HepG2 (cell line): ENCODE results near the gene PDZD7. TPM values are rescaled to one million over a fixed set of nuclear protein-coding genes. Genes with fewer than 3 reads are reported as not detected.

Experiments
- ARID3A ChIP-seq: IDR thresholded peaks from 2 replicates; pipeline ENCODE4 v1.6.1; 2012; ENCODE audit warnings: low read depth, low read length, improper control_type of control experiment
- FOXK2 ChIP-seq: fragments of 450-650 bp; IDR thresholded peaks from 2 replicates; pipeline ENCODE4 v1.6.1; 2016
- FOXP1 ChIP-seq, 2 experiments: fragments of 450-650 bp in 1 of 2; IDR thresholded peaks; 2 replicates each; pipeline ENCODE4 v1.6.1; 2017 to 2018; ENCODE audit warnings: antibody characterized with exemption in 1 of 2
- HMGA1 ChIP-seq: sonication (generic); formaldehyde crosslinking; conservative IDR thresholded peaks from 2 replicates; pipeline ENCODE4 v1.4.0; 2020; ENCODE audit warnings: missing genetic modification reagents
- NR3C1 ChIP-seq: sonication (generic); formaldehyde crosslinking; IDR thresholded peaks from 2 replicates; pipeline ENCODE4 v1.4.0; 2020; ENCODE audit warnings: missing genetic modification reagents
- PCBP2 ChIP-seq: fragments of 200-400 bp; formaldehyde crosslinking; optimal IDR thresholded peaks from 2 replicates; pipeline ENCODE3; 2018; ENCODE audit warnings: low read length, low read depth; ENCODE audit not compliant: poor library complexity, severe bottlenecking
- PRDM4 ChIP-seq: sonication (generic); formaldehyde crosslinking; IDR thresholded peaks from 2 replicates; pipeline ENCODE4 v1.9.0; 2021; ENCODE audit warnings: missing genetic modification reagents, borderline replicate concordance
- ZNF143 ChIP-seq: sonication (generic); formaldehyde crosslinking; IDR thresholded peaks from 2 replicates; pipeline ENCODE4 v1.4.0; 2020; ENCODE audit warnings: missing genetic modification reagents
- ZNF296 ChIP-seq: sonication (generic); formaldehyde crosslinking; conservative IDR thresholded peaks from 2 replicates; pipeline ENCODE4 v1.5.0; 2020; ENCODE audit warnings: mild to moderate bottlenecking, missing genetic modification reagents
- ZNF44 ChIP-seq: sonication (generic); formaldehyde crosslinking; IDR thresholded peaks from 2 replicates; pipeline ENCODE4 v1.5.1; 2020; ENCODE audit warnings: mild to moderate bottlenecking, missing genetic modification reagents
- ZNF446 ChIP-seq: sonication (generic); formaldehyde crosslinking; IDR thresholded peaks from 2 replicates; pipeline ENCODE4 v1.5.0; 2020; ENCODE audit warnings: mild to moderate bottlenecking, missing genetic modification reagents
- ZNF496 ChIP-seq: sonication (generic); formaldehyde crosslinking; IDR thresholded peaks from 2 replicates; pipeline ENCODE4 v1.8.1; 2023; ENCODE audit warnings: mild to moderate bottlenecking, moderate library complexity, missing genetic modification reagents; ENCODE audit not compliant: insufficient replicate concordance
- ZNF772 ChIP-seq: sonication (generic); formaldehyde crosslinking; IDR thresholded peaks from 2 replicates; pipeline ENCODE4 v1.5.0; 2020; ENCODE audit warnings: mild to moderate bottlenecking, missing genetic modification reagents
- ZNF782 ChIP-seq: sonication (generic); formaldehyde crosslinking; IDR thresholded peaks from 2 replicates; pipeline ENCODE4 v1.4.0; 2020; ENCODE audit warnings: missing genetic modification reagents, mild to moderate bottlenecking, borderline replicate concordance
- polyA plus RNA-seq, 8 experiments: library from polyadenylated mRNA; depleted of rRNA in 3 of 8; stranded (reverse) in 7 of 8; unstranded in 1 of 8; fragments of >200 nt; fragmentation: Illumina TruSeq in 4 of 8; extraction: Trizol in 4 of 8; gene quantifications; 2 replicates each; pipeline versions ENCODE4 v1.2.1 to v1.2.3, GENCODE V29; 2011 to 2016; ENCODE audit warnings: low read depth in 4 of 8, missing spikeins in 1 of 8, mixed read lengths in 1 of 8; ENCODE audit not compliant: insufficient read depth in 1 of 8
- total RNA-seq, 5 experiments: library from RNA; depleted of rRNA; stranded (reverse); fragments of >200 nt; fragmentation: Illumina TruSeq; extraction: Trizol; gene quantifications; 2 replicates each; pipeline ENCODE4 v1.2.3, GENCODE V29; 2016; ENCODE audit warnings: low read depth in 1 of 5
- TF ChIP-seq, protein P1 (sequence below): sonication (generic); formaldehyde crosslinking; IDR thresholded peaks from 2 replicates; pipeline ENCODE4 v1.5.0; 2020; ENCODE audit warnings: mild to moderate bottlenecking, missing genetic modification reagents
- TF ChIP-seq, protein P2 (sequence below): sonication (generic); formaldehyde crosslinking; IDR thresholded peaks from 2 replicates; pipeline ENCODE4 v1.4.0; 2020; ENCODE audit warnings: missing genetic modification reagents
- TF ChIP-seq, protein P3 (sequence below): sonication (generic); formaldehyde crosslinking; IDR thresholded peaks from 2 replicates; pipeline ENCODE4 v1.5.1; 2020; ENCODE audit warnings: missing genetic modification reagents, mild to moderate bottlenecking, borderline replicate concordance

PDZD7 gene
- total and polyA plus RNA-seq, 2 of the 13 experiments (the other 11 are each of a cell fraction or from before 2014, with no cell fraction given): 0.58 to 0.73 TPM

DNA sequence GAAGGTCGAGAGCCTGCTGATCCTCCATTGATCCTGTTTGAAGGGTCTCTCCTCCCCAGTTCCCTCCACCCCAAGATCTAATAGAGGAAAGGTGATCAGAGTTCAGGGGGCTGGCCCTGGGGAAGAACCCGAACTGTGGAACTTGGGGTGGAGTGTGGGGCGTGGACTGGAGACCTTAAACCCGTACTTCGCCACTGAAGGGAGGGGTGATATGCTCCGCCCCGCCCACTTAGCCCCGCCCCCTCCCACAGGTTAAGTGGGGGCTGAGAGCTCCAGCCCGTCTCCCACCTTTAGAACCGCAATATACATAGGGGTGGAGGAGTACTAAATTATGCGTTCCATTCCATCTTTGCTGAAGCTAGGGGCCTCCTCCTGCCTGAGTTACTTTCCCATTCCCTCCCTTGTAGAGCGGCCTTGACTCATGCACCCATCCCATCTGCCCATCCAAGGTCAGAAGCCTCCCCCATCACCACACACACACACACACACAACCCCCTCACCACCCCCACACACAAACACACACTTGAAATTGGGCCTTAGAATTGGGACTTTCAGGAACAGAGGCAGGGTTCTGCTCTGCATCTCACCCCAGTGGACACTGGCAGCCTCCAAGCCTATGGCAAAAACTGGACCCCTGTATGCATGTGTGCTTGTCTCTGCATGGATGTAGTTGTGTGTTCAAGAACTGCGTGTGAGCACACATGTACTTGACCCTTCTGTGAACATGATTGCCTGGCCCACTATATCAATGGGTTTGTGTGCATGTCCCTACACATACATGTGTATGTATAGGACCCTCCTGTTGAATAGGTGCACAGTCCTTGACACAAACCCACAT is 60.6 kb downstream of the PDZD7 start (continued):
- TF ChIP-seq ARID3A (no peak), ZNF446 (CRISPR knock-in tag) (no peak), HMGA1 (CRISPR knock-in tag) (no peak), FOXP1 (IDR thresholded peaks at IDR 0.05) (no peak), FOXP1 (CRISPR knock-in tag; IDR thresholded peaks at IDR 0.05) (no peak), FOXK2 (no peak), ZNF782 (CRISPR knock-in tag) (no peak), PCBP2 (no peak), ZNF772 (CRISPR knock-in tag) (no peak; the same call in 1 of the 2 replicates), ZNF496 (CRISPR knock-in tag) (no peak), NR3C1 (no peak), ZNF143 (CRISPR knock-in tag) (no peak), ZNF44 (no peak), PRDM4 (CRISPR knock-in tag) (no peak), ZNF296 (CRISPR knock-in tag) (no peak)
- TF ChIP-seq, protein P1, sequence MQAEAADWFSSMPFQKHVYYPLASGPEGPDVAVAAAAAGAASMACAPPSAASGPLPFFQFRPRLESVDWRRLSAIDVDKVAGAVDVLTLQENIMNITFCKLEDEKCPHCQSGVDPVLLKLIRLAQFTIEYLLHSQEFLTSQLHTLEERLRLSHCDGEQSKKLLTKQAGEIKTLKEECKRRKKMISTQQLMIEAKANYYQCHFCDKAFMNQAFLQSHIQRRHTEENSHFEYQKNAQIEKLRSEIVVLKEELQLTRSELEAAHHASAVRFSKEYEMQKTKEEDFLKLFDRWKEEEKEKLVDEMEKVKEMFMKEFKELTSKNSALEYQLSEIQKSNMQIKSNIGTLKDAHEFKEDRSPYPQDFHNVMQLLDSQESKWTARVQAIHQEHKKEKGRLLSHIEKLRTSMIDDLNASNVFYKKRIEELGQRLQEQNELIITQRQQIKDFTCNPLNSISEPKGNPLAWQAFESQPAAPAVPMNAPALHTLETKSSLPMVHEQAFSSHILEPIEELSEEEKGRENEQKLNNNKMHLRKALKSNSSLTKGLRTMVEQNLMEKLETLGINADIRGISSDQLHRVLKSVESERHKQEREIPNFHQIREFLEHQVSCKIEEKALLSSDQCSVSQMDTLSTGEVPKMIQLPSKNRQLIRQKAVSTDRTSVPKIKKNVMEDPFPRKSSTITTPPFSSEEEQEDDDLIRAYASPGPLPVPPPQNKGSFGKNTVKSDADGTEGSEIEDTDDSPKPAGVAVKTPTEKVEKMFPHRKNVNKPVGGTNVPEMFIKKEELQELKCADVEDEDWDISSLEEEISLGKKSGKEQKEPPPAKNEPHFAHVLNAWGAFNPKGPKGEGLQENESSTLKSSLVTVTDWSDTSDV: no peak
- TF ChIP-seq, protein P2, sequence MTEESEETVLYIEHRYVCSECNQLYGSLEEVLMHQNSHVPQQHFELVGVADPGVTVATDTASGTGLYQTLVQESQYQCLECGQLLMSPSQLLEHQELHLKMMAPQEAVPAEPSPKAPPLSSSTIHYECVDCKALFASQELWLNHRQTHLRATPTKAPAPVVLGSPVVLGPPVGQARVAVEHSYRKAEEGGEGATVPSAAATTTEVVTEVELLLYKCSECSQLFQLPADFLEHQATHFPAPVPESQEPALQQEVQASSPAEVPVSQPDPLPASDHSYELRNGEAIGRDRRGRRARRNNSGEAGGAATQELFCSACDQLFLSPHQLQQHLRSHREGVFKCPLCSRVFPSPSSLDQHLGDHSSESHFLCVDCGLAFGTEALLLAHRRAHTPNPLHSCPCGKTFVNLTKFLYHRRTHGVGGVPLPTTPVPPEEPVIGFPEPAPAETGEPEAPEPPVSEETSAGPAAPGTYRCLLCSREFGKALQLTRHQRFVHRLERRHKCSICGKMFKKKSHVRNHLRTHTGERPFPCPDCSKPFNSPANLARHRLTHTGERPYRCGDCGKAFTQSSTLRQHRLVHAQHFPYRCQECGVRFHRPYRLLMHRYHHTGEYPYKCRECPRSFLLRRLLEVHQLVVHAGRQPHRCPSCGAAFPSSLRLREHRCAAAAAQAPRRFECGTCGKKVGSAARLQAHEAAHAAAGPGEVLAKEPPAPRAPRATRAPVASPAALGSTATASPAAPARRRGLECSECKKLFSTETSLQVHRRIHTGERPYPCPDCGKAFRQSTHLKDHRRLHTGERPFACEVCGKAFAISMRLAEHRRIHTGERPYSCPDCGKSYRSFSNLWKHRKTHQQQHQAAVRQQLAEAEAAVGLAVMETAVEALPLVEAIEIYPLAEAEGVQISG (CRISPR knock-in tag): no peak
- TF ChIP-seq, protein P3, sequence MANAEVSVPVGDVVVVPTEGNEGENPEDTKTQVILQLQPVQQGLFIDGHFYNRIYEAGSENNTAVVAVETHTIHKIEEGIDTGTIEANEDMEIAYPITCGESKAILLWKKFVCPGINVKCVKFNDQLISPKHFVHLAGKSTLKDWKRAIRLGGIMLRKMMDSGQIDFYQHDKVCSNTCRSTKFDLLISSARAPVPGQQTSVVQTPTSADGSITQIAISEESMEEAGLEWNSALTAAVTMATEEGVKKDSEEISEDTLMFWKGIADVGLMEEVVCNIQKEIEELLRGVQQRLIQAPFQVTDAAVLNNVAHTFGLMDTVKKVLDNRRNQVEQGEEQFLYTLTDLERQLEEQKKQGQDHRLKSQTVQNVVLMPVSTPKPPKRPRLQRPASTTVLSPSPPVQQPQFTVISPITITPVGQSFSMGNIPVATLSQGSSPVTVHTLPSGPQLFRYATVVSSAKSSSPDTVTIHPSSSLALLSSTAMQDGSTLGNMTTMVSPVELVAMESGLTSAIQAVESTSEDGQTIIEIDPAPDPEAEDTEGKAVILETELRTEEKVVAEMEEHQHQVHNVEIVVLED (CRISPR knock-in tag): no peak
